Right lobe of liver (tissue), 6 donors: ENCODE measurements around the gene PPP2R5D. TPM values are rescaled to one million over a fixed set of nuclear protein-coding genes. Genes with fewer than 3 reads are reported as not detected.
"Not testable (repeated sequence)": the region's sequence is repeated elsewhere in the genome, so short reads cannot be mapped to it uniquely, and the experiment has no call there.

Source experiments
- ATAC-seq, 4 donors: fragments of 200-7000 bp; cut with Tn5 transposase; one replicate each; pipeline ENCODE4 v1.9.1; 2020; ENCODE audit warnings: mild to moderate bottlenecking in 4 of 4, moderate library complexity in 4 of 4
- DNase-seq, 3 donors: peaks; one replicate each; pipeline ENCODE4 v3.0.0-alpha.2; 2020
- H3K27ac ChIP-seq, 3 donors: fragments of 200-600 bp; one replicate each; pipeline ENCODE4 v1.8.0; 2022
- H3K27me3 ChIP-seq, 2 donors: fragments of 200-600 bp; one replicate each; pipeline ENCODE4 v1.8.0; 2022
- H3K36me3 ChIP-seq, 4 donors: fragments of 200-600 bp; sonication (generic) in 1 of 4; one replicate each; pipeline versions ENCODE4 v1.5.1 to v1.8.0; 2017 to 2022; ENCODE audit warnings: control low read depth in 1 of 4
- H3K4me1 ChIP-seq, 4 donors: fragments of 200-600 bp; sonication (generic) in 1 of 4; one replicate each; pipeline versions ENCODE4 v1.5.1 to v1.8.0; 2017 to 2022; ENCODE audit warnings: control low read depth in 1 of 4
- H3K4me3 ChIP-seq, 3 donors: fragments of 200-600 bp; one replicate each; pipeline ENCODE4 v1.8.0; 2022
- H3K9me3 ChIP-seq, 4 donors: fragments of 200-600 bp; sonication (generic) in 1 of 4; one replicate each; pipeline versions ENCODE4 v1.5.1 to v1.8.0; 2017 to 2022; ENCODE audit warnings: control low read depth in 1 of 4
- CTCF ChIP-seq, 4 donors: fragments of 200-600 bp in 3 of 4; fragments of 450-650 bp in 1 of 4; IDR thresholded peaks; one replicate each; pipeline versions ENCODE4 v1.5.1 to v1.8.0; 2016 to 2022; ENCODE audit warnings: antibody characterized with exemption in 4 of 4, mild to moderate bottlenecking in 2 of 4
- POLR2A ChIP-seq: fragments of 450-650 bp; IDR thresholded peaks from one replicate; pipeline ENCODE4 v1.6.1; 2017; ENCODE audit warnings: antibody characterized with exemption, mild to moderate bottlenecking
- WGBS: methylation state at CpG from one replicate; pipeline ENCODE4 v1.1.6; 2018; ENCODE audit warnings: low coverage, low lambda C conversion rate; ENCODE audit not compliant: insufficient coverage; ENCODE audit errors: missing lambda C conversion rate; 5-methylcytosine and 5-hydroxymethylcytosine counted together
- intact Hi-C, 2 donors: fragments of 100-400 bp; cut with DNase I; formaldehyde crosslinking; loops; one replicate each; pipeline versions ENCODE4 v1.11.2 to v1.14.1; 2022
- total RNA-seq, 6 experiments: library from RNA; depleted of rRNA in 2 of 6; stranded (reverse); fragments of >200 nt in 2 of 6; fragmentation: NEBNext Ultra II Directional in 3 of 6; extraction: Animal tissue kit (Norgen Biotek cat#: 25700) in 3 of 6; gene quantifications; one replicate each; pipeline versions ENCODE4 v1.1.0 to v1.2.4, GENCODE V29; 2016 to 2023
- donor health status: DM: no; HTN: yes; CAD: no.
- donor health status: DM: no; HTN: no; CAD: no.
- donor health status: DM: no; HTN: no; CAD: no.
- donor health status: DM: no; HTN: yes; CAD: no.
- donor health status: DM: no; HTN: yes; CAD: no.

The PPP2R5D gene
- total RNA-seq, 6 experiments from 2014 or later = 11.5 to 24.0 (median 16.3) TPM

GRCh38 chr6:42942444-42942843 lies 41.9 kb upstream of the PPP2R5D start:
- DNase-seq (peak in 2 of 3 donors; percentile 75 to 80), ATAC-seq (peak; percentile 29 to 42 (median 34))
- Histone ChIP-seq H3K27ac (peak overlapping the region in 2 of 3 donors; percentile 84 to 89), H3K4me3 (no peak overlapping the region), H3K9me3 (no peaks in the 10 kb centered on the region), H3K36me3 (peaks cover 0 to 8% (median 0%) of the 10 kb centered on the region in 4 donors), H3K4me1 (peaks cover 0 to 53% (median 21%) of the 10 kb centered on the region in 4 donors), H3K27me3 (no peaks in the 10 kb centered on the region)
- 70% methylated on average over 2 of the region's 7 CpGs for WGBS
- intact Hi-C loops = no loop called here
- TF ChIP-seq POLR2A (no peak), CTCF (IDR thresholded peaks at IDR 0.05) (no peak)

- ATAC-seq (no peak), DNase-seq (no peak)
- H3K27me3 ChIP-seq = no peaks in the 10 kb centered on the region
- H3K36me3 ChIP-seq = peaks cover 0 to 3% (median 0%) of the 10 kb centered on the region in 4 donors
- H3K27ac ChIP-seq = no peak overlapping the region
- H3K4me1 ChIP-seq = peaks cover 0 to 2% (median 0%) of the 10 kb centered on the region in 4 donors
- H3K4me3 ChIP-seq = no peak overlapping the region
- intact Hi-C loops = no loop called here
- H3K9me3 ChIP-seq = no peaks in the 10 kb centered on the region
- TF ChIP-seq POLR2A (no peak), CTCF (IDR thresholded peaks at IDR 0.05) (no peak)
Measured at GRCh38 chr6:42947950-42948349, 36.4 kb upstream of the PPP2R5D start.

GRCh38 chr6:42952389-42952788 lies 32.0 kb upstream of the PPP2R5D start:
- TF ChIP-seq CTCF (IDR thresholded peaks at IDR 0.05) = no peak
- TF ChIP-seq POLR2A = no peak
- DNase-seq = no peak
- Histone ChIP-seq H3K9me3 (no peaks in the 10 kb centered on the region), H3K4me3 (no peak overlapping the region), H3K36me3 (no peaks in the 10 kb centered on the region), H3K4me1 (no peaks in the 10 kb centered on the region), H3K27ac (no peak overlapping the region), H3K27me3 (no peaks in the 10 kb centered on the region)
- ATAC-seq = no peak
- intact Hi-C loops = no loop called here
- WGBS = 82% methylated on average over 4 of the region's 4 CpGs

GRCh38 chr6:42954405-42954804 lies 30.0 kb upstream of the PPP2R5D start:
- DNase-seq = not testable (repeated sequence)
- WGBS = 81% methylated on average over 4 of the region's 4 CpGs

GRCh38 chr6:42958125-42958524 lies 26.2 kb upstream of the PPP2R5D start:
- no peak for TF ChIP-seq POLR2A
- TF ChIP-seq CTCF (IDR thresholded peaks at IDR 0.05) = no peak
- Histone ChIP-seq H3K9me3 (no peaks in the 10 kb centered on the region), H3K27me3 (no peaks in the 10 kb centered on the region), H3K4me3 (no peak overlapping the region), H3K36me3 (peaks cover 0 to 11% (median 0%) of the 10 kb centered on the region in 4 donors), H3K27ac (no peak overlapping the region), H3K4me1 (peaks cover 0 to 8% (median 3%) of the 10 kb centered on the region in 4 donors)
- intact Hi-C loops = no loop called here
- DNase-seq = no peak
- ATAC-seq = no peak
- 92% methylated on average over 6 of the region's 8 CpGs for WGBS

More at GRCh38 chr6:42954405-42954804, 30.0 kb upstream of the PPP2R5D start:
- H3K36me3 ChIP-seq, ATAC-seq, H3K4me1 ChIP-seq, H3K27me3 ChIP-seq, H3K4me3 ChIP-seq, H3K27ac ChIP-seq, intact Hi-C loops, H3K9me3 ChIP-seq: not testable (repeated sequence)
